ENCODE data around the gene BGN. TPM values are rescaled to one million over a fixed set of nuclear protein-coding genes. Genes with fewer than 3 reads are reported as not detected.

The BGN gene
- total RNA-seq, 2 donors from 2014 or later: 96.0 to 193 TPM

- DNase-seq (no peak), ATAC-seq (no peak)
- intact Hi-C loops (cut with DNase I): no loop called here
These were observed 49.9 kb downstream of the BGN start for GRCh38 chrX:153544727-153545126.

GRCh38 chrX:153546386-153546785 is 51.6 kb downstream of the BGN start:
- intact Hi-C loops (cut with DNase I): no loop called here
- DNase-seq: no peak
- ATAC-seq: no peak

- intact Hi-C loops (cut with DNase I): no loop called here
- DNase-seq (no peak), ATAC-seq (no peak)
These were observed 52.4 kb downstream of the BGN start for GRCh38 chrX:153547195-153547594.

GRCh38 chrX:153549231-153549630 is 54.5 kb downstream of the BGN start:
- no peak for ATAC-seq
- intact Hi-C loops (cut with DNase I): no loop called here
- DNase-seq: no peak

- DNase-seq: no peak
- intact Hi-C loops (cut with DNase I): loop anchor here (5.0 to 10.0 kb wide), 2 partner anchors 95 to 117 kb away; partner anchors contain the start of gene DUSP9 (in 1 of the 2)
- ATAC-seq: no peak
These were observed 55.0 kb downstream of the BGN start for GRCh38 chrX:153549807-153550206.

GRCh38 chrX:153551135-153551534 is 56.4 kb downstream of the BGN start:
- ATAC-seq: no peak
- no peak for DNase-seq
- intact Hi-C loops (cut with DNase I): loop anchor here (5.0 to 10.0 kb wide), 2 partner anchors 94 to 116 kb away; partner anchors contain the start of gene DUSP9 (in 1 of the 2)

- intact Hi-C loops (cut with DNase I): loop anchor here (5.0 to 10.0 kb wide), 2 partner anchors 90 to 113 kb away; partner anchors contain the start of gene DUSP9 (in 1 of the 2)
- DNase-seq: peak; percentile 73
- peak; percentile 54 to 67 for ATAC-seq
These were observed 59.9 kb downstream of the BGN start for GRCh38 chrX:153554519-153555167.

GRCh38 chrX:153556767-153557166 is 62.0 kb downstream of the BGN start:
- intact Hi-C loops (cut with DNase I): loop anchor here in 1 of 2 donors (10.0 kb wide), 1 partner anchor 88 kb away; the partner anchor contains the start of gene DUSP9
- no peak for ATAC-seq
- DNase-seq: no peak

GRCh38 chrX:153557618-153558355 is 63.0 kb downstream of the BGN start:
- intact Hi-C loops (cut with DNase I): loop anchor here in 1 of 2 donors (10.0 kb wide), 1 partner anchor 87 kb away; the partner anchor contains the start of gene DUSP9
- DNase-seq: no peak

More at GRCh38 chrX:153557618-153558355, 63.0 kb downstream of the BGN start:
- no peak for ATAC-seq

Other genes with a start within 250 kb of the BGN start
- not detected for gene PNMA6F, start 173.2 kb upstream of the BGN start, total RNA-seq
- 1 to 10 TPM; 4.8 to 7.4 TPM for gene ZNF275, start 160.8 kb upstream of the BGN start, total RNA-seq
- not detected for gene PNMA6E, start 93.6 kb upstream of the BGN start, total RNA-seq
- 1 to 10 TPM in 1 of 2 donors, under 1 TPM in 1; 0.85 to 2.0 TPM for gene ZFP92, start 83.5 kb upstream of the BGN start, total RNA-seq
- under 1 TPM in 1 of 2 donors, not detected in 1; 0.39 TPM for gene TREX2, start 48.9 kb upstream of the BGN start, total RNA-seq
- 10 to 100 TPM; 15.8 to 22.2 TPM for gene HAUS7, start 24.4 kb upstream of the BGN start, total RNA-seq
- under 1 TPM in 1 of 2 donors, not detected in 1; 0.10 TPM for gene ATP2B3, start 22.7 kb downstream of the BGN start, total RNA-seq
- gene CCNQ, start 104.2 kb downstream of the BGN start, total RNA-seq: 10 to 100 TPM; 31.4 to 31.8 TPM
- gene DUSP9, start 152.2 kb downstream of the BGN start, total RNA-seq: not detected
- 10 to 100 TPM in 1 of 2 donors, 1 to 10 TPM in 1; 9.7 to 14.6 TPM for gene PNCK, start 178.8 kb downstream of the BGN start, total RNA-seq
- gene SLC6A8, start 192.9 kb downstream of the BGN start, total RNA-seq: 100 to 1,000 TPM; 107 to 134 TPM
- gene BCAP31, start 229.4 kb downstream of the BGN start, total RNA-seq: 100 to 1,000 TPM; 123 to 159 TPM
- gene ABCD1, start 229.9 kb downstream of the BGN start, total RNA-seq: 10 to 100 TPM; 11.5 to 15.0 TPM